ENCODE data around the gene BRMS1L. TPM values are rescaled to one million over a fixed set of nuclear protein-coding genes. Genes with fewer than 3 reads are reported as not detected.

Gene BRMS1L
- polyA plus RNA-seq, 1 donor (not counting 4 experiments of a cell fraction or from before 2014, with no cell fraction given) = 12.0 TPM

DNA sequence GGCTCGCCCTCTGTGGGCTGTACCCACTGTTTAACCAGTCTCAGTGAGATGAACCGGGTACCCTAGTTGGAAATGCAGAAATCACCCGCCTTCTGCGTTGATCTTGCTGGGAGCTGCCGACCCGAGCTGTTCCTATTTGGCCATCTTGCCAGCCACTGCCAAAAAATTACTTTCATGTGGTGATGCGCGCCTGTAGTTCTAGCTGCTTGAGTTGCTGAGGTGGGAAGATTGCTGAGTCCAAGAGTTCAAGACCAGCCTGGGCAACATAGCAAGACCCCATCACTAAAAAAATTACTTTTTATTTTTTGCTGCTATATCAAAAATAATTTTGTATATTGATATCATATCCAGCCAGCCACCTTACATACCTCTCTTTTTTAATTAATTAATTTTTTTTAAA is 18.4 kb downstream of the BRMS1L start:
- Histone ChIP-seq H4K20me1 (ENCODE audit: control insufficient read depth, extremely low read depth, insufficient read depth, low read length) (no peaks in the 10 kb centered on the region), H3K27ac (ENCODE audit: control insufficient read depth, insufficient read depth, low read length) (no peak overlapping the region), H3K9ac (ENCODE audit: control insufficient read depth, extremely low read depth, insufficient read depth, low read length) (no peak overlapping the region), H3K4me1 (ENCODE audit: control insufficient read depth, extremely low read depth, insufficient read depth, low read length) (no peaks in the 10 kb centered on the region), H3K4me2 (ENCODE audit: control insufficient read depth, extremely low read depth, insufficient read depth, low read depth, low read length) (no peak overlapping the region), H2AFZ (ENCODE audit: control insufficient read depth, low read length) (no peak overlapping the region), H3K27me3 (ENCODE audit: control insufficient read depth, extremely low read depth, insufficient read depth, low read length) (no peaks in the 10 kb centered on the region), H3K36me3 (ENCODE audit: control insufficient read depth in 2 of 2, extremely low read depth in 1 of 2, insufficient read depth in 2 of 2, low read length in 2 of 2) (peaks cover 0 to 4% of the 10 kb centered on the region in 2 experiments), H3K9me3 (ENCODE audit: control insufficient read depth, low read depth, low read length) (no peaks in the 10 kb centered on the region), H3K79me2 (ENCODE audit: control insufficient read depth, insufficient read depth, low read length) (no peaks in the 10 kb centered on the region), H3K4me3 (ENCODE audit: control insufficient read depth in 2 of 3, extremely low read depth in 1 of 3, insufficient read depth in 2 of 3, low read depth in 1 of 3, low read length in 3 of 3) (no peak overlapping the region), H3K9me1 (ENCODE audit: control insufficient read depth, extremely low read depth, insufficient read depth, low read length) (no peaks in the 10 kb centered on the region)
- DNase-seq (ENCODE audit: low read depth, low spot score) (no peak), FAIRE-seq (no peak)
- dilution Hi-C loops (cut with MboI; ENCODE audit: extremely low pct_ligation_motif_present, low sequenced_read_pairs) = no loop called here
- TF ChIP-seq EZH2 (IDR thresholded peaks at IDR 0.05; ENCODE audit: low read length) = no peak
- TF ChIP-seq, protein P1, sequence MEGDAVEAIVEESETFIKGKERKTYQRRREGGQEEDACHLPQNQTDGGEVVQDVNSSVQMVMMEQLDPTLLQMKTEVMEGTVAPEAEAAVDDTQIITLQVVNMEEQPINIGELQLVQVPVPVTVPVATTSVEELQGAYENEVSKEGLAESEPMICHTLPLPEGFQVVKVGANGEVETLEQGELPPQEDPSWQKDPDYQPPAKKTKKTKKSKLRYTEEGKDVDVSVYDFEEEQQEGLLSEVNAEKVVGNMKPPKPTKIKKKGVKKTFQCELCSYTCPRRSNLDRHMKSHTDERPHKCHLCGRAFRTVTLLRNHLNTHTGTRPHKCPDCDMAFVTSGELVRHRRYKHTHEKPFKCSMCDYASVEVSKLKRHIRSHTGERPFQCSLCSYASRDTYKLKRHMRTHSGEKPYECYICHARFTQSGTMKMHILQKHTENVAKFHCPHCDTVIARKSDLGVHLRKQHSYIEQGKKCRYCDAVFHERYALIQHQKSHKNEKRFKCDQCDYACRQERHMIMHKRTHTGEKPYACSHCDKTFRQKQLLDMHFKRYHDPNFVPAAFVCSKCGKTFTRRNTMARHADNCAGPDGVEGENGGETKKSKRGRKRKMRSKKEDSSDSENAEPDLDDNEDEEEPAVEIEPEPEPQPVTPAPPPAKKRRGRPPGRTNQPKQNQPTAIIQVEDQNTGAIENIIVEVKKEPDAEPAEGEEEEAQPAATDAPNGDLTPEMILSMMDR (optimal IDR thresholded peaks at IDR 0.05 in 1 of 3, IDR thresholded peaks at IDR 0.05 in 1 of 3, conservative IDR thresholded peaks at IDR 0.05 in 1 of 3; ENCODE audit: extremely low read depth in 1 of 3, insufficient read depth in 2 of 3, low read length in 3 of 3) = no peak

DNA sequence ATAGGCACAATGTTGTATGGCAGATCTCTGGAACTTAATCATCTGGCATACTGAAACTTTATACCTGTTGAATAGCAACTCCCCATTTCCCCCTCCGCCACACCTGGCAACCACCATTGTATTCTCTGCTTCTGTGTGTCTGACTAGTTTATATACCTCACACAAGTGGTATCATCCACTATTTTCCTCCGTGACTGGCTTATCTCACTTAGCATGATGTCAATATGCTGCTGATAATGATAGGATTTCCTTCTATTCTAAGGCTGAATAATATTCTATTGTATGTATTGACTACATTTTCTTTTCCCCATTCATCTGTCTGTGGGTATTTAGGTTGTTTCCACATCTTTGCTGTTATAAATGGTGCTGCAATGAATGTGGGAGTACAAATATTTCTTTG is 21.5 kb downstream of the BRMS1L start:
- no peak overlapping the region for H3K4me3 ChIP-seq (ENCODE audit: control insufficient read depth in 2 of 3, extremely low read depth in 1 of 3, insufficient read depth in 2 of 3, low read depth in 1 of 3, low read length in 3 of 3)
- no peaks in the 10 kb centered on the region for H3K4me1 ChIP-seq (ENCODE audit: control insufficient read depth, extremely low read depth, insufficient read depth, low read length)
- H3K79me2 ChIP-seq (ENCODE audit: control insufficient read depth, insufficient read depth, low read length) = no peaks in the 10 kb centered on the region
- dilution Hi-C loops (cut with MboI; ENCODE audit: extremely low pct_ligation_motif_present, low sequenced_read_pairs) = no loop called here
- no peak overlapping the region for H3K27ac ChIP-seq (ENCODE audit: control insufficient read depth, insufficient read depth, low read length)
- no peak overlapping the region for H3K9ac ChIP-seq (ENCODE audit: control insufficient read depth, extremely low read depth, insufficient read depth, low read length)
- H3K36me3 ChIP-seq (ENCODE audit: control insufficient read depth in 2 of 2, extremely low read depth in 1 of 2, insufficient read depth in 2 of 2, low read length in 2 of 2) = peaks cover 0 to 4% of the 10 kb centered on the region in 2 experiments
- no peaks in the 10 kb centered on the region for H3K9me3 ChIP-seq (ENCODE audit: control insufficient read depth, low read depth, low read length)
- no peak for TF ChIP-seq EZH2 (IDR thresholded peaks at IDR 0.05; ENCODE audit: low read length)
- TF ChIP-seq, protein P1 (optimal IDR thresholded peaks at IDR 0.05 in 1 of 3, IDR thresholded peaks at IDR 0.05 in 1 of 3, conservative IDR thresholded peaks at IDR 0.05 in 1 of 3; ENCODE audit: extremely low read depth in 1 of 3, insufficient read depth in 2 of 3, low read length in 3 of 3) = no peak
- no peak overlapping the region for H3K4me2 ChIP-seq (ENCODE audit: control insufficient read depth, extremely low read depth, insufficient read depth, low read depth, low read length)
- no peak overlapping the region for H2AFZ ChIP-seq (ENCODE audit: control insufficient read depth, low read length)
- FAIRE-seq (no peak), DNase-seq (ENCODE audit: low read depth, low spot score) (no peak)
- H3K27me3 ChIP-seq (ENCODE audit: control insufficient read depth, extremely low read depth, insufficient read depth, low read length) = no peaks in the 10 kb centered on the region
- H4K20me1 ChIP-seq (ENCODE audit: control insufficient read depth, extremely low read depth, insufficient read depth, low read length) = no peaks in the 10 kb centered on the region
- no peaks in the 10 kb centered on the region for H3K9me1 ChIP-seq (ENCODE audit: control insufficient read depth, extremely low read depth, insufficient read depth, low read length)
